ENCODE data around the gene HIPK3.
"Not testable (repeated sequence)": the region's sequence is repeated elsewhere in the genome, so short reads cannot be mapped to it uniquely, and the experiment has no call there.

Gene HIPK3

GRCh38 chr11:33257160-33257896 is at the start of gene HIPK3:
HIPK3 (plus strand) TSS chr11:33257381.
- peak; percentile 81 for DNase-seq

GRCh38 chr11:33207408-33207985 is 49.7 kb upstream of the HIPK3 start:
- DNase-seq, result no peak

GRCh38 chr11:33208150-33208549 is 49.0 kb upstream of the HIPK3 start:
- DNase-seq, result no peak

GRCh38 chr11:33211153-33211552 is 46.0 kb upstream of the HIPK3 start:
- DNase-seq, result no peak

- DNase-seq, result no peak
Observed at GRCh38 chr11:33211580-33211979, 45.6 kb upstream of the HIPK3 start.

GRCh38 chr11:33214187-33214586 is 43.0 kb upstream of the HIPK3 start:
- no peak for DNase-seq

- no peak for DNase-seq
Observed at GRCh38 chr11:33214767-33215166, 42.4 kb upstream of the HIPK3 start.

- DNase-seq, result not testable (repeated sequence)
Observed at GRCh38 chr11:33216676-33217075, 40.5 kb upstream of the HIPK3 start.

GRCh38 chr11:33222052-33222750 is 35.0 kb upstream of the HIPK3 start:
- no peak for DNase-seq

- DNase-seq, result no peak
Observed at GRCh38 chr11:33225371-33225770, 31.8 kb upstream of the HIPK3 start.

- DNase-seq, result no peak
Observed at GRCh38 chr11:33227578-33228261, 29.5 kb upstream of the HIPK3 start.

GRCh38 chr11:33234397-33235190 is 22.6 kb upstream of the HIPK3 start:
- DNase-seq, result no peak

- no peak for DNase-seq
Observed at GRCh38 chr11:33237039-33237597, 20.1 kb upstream of the HIPK3 start.

- DNase-seq, result no peak
Observed at GRCh38 chr11:33242575-33242974, 14.6 kb upstream of the HIPK3 start.

GRCh38 chr11:33243654-33244053 is 13.5 kb upstream of the HIPK3 start:
- not testable (repeated sequence) for DNase-seq

GRCh38 chr11:33248416-33248971 is 8.7 kb upstream of the HIPK3 start:
- DNase-seq, result no peak

GRCh38 chr11:33256031-33256812 is 959 bp upstream of the HIPK3 start:
- no peak for DNase-seq

GRCh38 chr11:33256813-33257159 is 395 bp upstream of the HIPK3 start:
- no peak for DNase-seq

GRCh38 chr11:33257897-33258630 is 883 bp downstream of the HIPK3 start:
- DNase-seq, result peak; percentile 65

- peak; percentile 65 for DNase-seq
Observed at GRCh38 chr11:33258631-33259205, 1.5 kb downstream of the HIPK3 start.
